Activated CD4-positive, alpha-beta T cell treated with anti-CD3 and anti-CD28 coated beads, Interleukin-2, Interleukin-6, amounts not matched to agents 100 ng/mL and 50 ng/mL, durations not matched to agents 16 hours and 8 hours (primary cell): ENCODE data around the gene POLR3C.
A peak's percentile ranks its signal among the peaks of the same experiment; 100 is the strongest.

ENCODE experiments used
- DNase-seq: peaks from one replicate; pipeline ENCODE4 v3.0.0-alpha.2; 2020

Gene POLR3C

GRCh38 chr1:145871994-145872924 lies 48.3 kb downstream of the POLR3C start:
- DNase-seq = peak; percentile 51

GRCh38 chr1:145874646-145875045 lies 50.6 kb downstream of the POLR3C start:
- no peak for DNase-seq

GRCh38 chr1:145877923-145878486 lies 54.0 kb downstream of the POLR3C start:
- DNase-seq = no peak

GRCh38 chr1:145878724-145879123 lies 54.7 kb downstream of the POLR3C start:
- DNase-seq = no peak

- no peak for DNase-seq
Measured at GRCh38 chr1:145879775-145880174, 55.8 kb downstream of the POLR3C start.

- DNase-seq = no peak
Measured at GRCh38 chr1:145884675-145885074, 60.7 kb downstream of the POLR3C start.

- peak; percentile 79 for DNase-seq
Measured at GRCh38 chr1:145885738-145886287, 61.8 kb downstream of the POLR3C start, which contains the start of gene ANKRD35. TSS of gene ANKRD35 (minus strand) at chr1:145885866. CDS start at chr1:145885758, 108 bp downstream.

GRCh38 chr1:145886390-145886789 lies 62.4 kb downstream of the POLR3C start:
- no peak for DNase-seq

GRCh38 chr1:145886816-145887215 lies 62.8 kb downstream of the POLR3C start:
- no peak for DNase-seq

GRCh38 chr1:145887631-145888030 lies 63.6 kb downstream of the POLR3C start:
- no peak for DNase-seq

- DNase-seq = no peak
Measured at GRCh38 chr1:145889722-145890121, 65.7 kb downstream of the POLR3C start.

GRCh38 chr1:145891143-145891542 lies 67.1 kb downstream of the POLR3C start:
- DNase-seq = no peak

GRCh38 chr1:145891587-145892485 lies 67.8 kb downstream of the POLR3C start:
- DNase-seq = peak; percentile 58

GRCh38 chr1:145892486-145893087 lies 68.6 kb downstream of the POLR3C start:
- DNase-seq = no peak

GRCh38 chr1:145893306-145894055 lies 69.5 kb downstream of the POLR3C start:
- DNase-seq = no peak
